Left lobe of liver (tissue), 2 donors: ENCODE data around the gene CFAP299. TPM values are rescaled to one million over a fixed set of nuclear protein-coding genes. Genes with fewer than 3 reads are reported as not detected.
"Not testable (repeated sequence)": the region's sequence is repeated elsewhere in the genome, so short reads cannot be mapped to it uniquely, and the experiment has no call there.

Experiments
- ATAC-seq: fragments of 200-7000 bp; cut with Tn5 transposase; one replicate; pipeline ENCODE4 v1.9.1; 2020; ENCODE audit warnings: mild to moderate bottlenecking, moderate library complexity
- DNase-seq: peaks from one replicate; pipeline ENCODE4 v3.0.0-alpha.2; 2020; ENCODE audit warnings: low spot score
- total RNA-seq: library from RNA; stranded (reverse); gene quantifications from one replicate; pipeline ENCODE4 v1.2.1, GENCODE V29; 2021
- donor health status: DM: no; HTN: no; CAD: no; lungs with moderate emphysema.
- donor health status: DM: no; HTN: yes; CAD: no.

The CFAP299 gene
- total RNA-seq, 1 donor from 2014 or later: not detected

DNA sequence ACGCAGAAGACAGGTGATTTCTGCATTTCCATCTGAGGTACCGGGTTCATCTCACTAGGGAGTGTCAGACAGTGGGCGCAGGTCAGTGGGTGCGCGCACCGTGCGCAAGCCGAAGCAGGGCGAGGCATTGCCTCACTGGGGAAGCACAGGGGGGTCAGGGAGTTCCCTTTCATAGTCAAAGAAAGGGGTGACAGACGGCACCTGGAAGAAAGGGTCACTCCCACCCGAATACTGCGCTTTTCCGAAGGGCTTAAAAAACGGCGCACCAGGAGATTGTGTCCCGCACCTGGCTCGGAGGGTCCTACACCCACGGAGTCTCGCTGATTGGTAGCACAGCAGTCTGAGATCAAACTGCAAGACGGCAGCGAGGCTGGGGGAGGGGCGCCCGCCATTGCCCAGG, 352.2 kb downstream of the CFAP299 start:
- not testable (repeated sequence) for ATAC-seq, DNase-seq

DNA sequence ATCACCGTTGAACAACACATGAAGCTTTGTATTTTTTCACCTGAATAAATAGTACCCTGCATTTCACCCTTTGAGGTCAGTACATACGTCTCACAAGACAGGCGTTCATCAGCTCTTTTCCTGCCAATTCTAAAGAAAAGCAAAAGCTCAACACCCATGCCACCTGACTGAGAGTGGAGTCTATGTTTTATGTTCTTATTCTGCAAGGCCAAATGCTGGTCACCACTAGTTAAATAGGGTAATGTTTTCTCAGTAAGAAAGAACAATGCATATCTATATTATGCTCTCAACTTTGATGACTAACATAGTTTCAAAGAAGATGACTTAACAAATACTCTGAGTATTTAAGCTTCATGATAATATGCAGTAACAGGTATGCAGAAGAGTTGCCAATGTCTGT, 358.6 kb downstream of the CFAP299 start:
- DNase-seq (no peak), ATAC-seq (no peak)

DNA sequence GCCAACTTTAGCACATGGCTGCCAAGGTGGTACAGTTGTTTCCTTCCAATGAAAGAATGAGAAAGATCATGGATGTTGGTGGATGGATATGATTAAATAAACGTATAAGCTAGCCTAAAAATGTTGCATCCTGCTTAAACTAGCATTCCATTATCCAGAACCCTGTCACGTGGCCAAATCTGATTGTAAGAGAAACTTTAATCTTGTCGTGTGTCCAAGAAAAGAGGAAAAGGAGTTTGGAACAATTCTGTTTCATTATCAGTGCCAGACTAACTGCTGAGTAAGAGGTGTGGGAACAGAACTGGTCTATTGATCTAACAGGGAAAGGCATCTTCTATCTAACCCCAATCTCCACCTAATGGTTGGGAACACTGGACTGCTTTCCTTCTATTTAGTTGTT, 369.8 kb downstream of the CFAP299 start:
- DNase-seq: no peak
- ATAC-seq: no peak

DNA sequence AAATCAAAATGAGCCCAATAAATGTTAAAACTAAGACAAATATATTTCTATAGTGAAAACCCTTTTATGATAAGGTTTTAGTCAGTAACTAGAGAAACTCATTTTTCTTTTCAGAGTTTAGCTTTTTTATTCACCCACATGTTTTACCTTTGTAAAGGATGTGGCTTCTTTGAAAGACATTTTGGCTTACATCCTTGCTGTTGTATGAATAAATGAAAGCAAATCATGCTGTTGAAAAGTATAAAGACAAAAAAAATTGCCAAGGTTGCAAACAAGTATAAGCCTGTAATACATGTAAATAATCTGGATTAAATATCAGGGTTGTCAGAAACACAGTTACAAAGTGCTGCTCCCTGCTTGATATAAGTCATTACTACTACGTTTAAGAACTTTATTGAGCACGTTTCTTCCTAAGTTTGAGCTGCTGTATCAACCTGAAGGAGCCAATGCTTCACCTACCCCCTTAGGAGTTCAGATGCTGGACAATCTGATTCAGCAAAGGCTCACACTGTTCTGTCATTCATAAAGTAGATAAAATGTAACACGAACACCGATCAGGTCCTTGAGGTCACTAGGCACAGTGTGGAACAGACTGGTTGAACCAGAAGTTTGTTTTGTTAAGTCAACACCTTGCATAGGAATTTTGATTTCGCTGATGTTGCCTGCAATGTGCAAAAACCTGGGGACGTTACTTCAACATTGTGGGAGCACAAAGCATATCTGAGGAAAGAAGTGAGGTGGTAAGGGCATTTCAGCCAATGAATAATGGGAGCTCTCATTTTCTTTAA, 373.7 kb downstream of the CFAP299 start:
- no peak for ATAC-seq

DNA sequence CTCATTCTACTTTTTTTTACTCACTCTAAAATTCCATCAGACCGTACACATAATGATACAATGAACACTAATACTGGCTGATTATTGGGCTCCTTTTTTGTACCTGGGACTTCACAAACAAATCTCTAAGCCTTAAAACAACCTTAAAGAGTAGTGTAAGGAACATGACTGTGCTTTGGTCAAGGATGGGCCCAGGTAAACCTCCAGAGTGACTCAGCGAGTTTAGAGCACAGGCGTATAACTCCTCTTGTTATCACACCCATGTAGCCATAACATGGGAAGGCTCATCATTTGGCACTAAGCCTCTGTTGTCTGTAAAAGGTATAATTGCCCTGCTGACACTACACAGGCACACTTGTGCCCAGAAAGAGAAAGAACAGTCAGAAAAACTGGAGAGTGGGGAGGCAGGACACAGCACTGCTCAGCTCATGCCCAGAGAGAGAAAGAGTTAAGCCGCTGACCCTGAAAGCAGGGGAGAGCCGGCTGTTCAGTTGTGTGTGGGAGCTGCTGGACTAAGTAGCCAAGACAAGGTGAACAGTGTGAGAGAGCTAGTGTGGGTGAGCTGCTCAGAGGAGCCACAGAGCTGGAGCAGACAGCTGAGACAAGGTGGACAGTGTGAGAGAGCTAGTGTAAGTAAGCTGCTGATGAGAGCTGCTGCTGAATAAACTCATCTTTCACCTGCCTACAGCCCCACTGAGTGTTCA, 375.4 kb downstream of the CFAP299 start:
- no peak for ATAC-seq
- no peak for DNase-seq

More for the DNA sequence above, 373.7 kb downstream of the CFAP299 start:
- DNase-seq: no peak

DNA sequence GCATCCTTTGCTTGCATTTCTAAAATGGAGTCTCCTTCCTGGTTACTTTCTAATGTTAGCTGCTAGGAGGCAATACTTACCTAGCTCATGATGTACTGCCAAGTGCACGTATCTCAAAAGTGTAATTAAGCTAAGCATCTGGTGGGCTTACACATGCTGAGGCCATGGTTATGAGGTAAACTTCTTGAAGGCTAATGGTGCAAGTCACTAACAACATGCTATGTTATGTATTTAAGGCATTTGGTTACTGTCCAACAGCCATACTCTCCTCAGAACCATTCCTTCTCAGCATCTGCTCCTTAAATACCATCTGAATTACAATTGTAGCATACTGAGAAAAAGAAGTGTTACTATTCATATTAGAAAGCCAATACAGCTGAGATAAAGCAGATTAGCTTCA, 376.4 kb downstream of the CFAP299 start:
- ATAC-seq (no peak), DNase-seq (no peak)

DNA sequence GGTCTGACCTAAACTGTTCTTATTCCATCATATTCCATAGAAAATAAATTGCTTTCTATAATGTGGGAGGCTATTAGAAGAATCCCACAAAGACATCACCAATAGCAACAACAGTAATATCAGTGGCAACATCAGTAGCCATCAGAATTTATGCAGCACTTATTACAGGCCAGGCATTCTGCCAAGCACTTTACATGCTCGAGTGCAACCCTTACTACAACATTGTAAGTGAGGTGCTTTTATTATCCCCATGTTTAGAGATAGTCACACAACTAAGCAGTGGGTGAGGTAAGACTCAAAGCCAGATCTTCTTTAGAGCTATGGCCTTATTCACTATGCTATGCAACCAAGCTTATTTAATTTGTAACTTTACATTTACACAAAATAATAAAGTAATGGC, 377.9 kb downstream of the CFAP299 start:
- no peak for DNase-seq
- no peak for ATAC-seq

DNA sequence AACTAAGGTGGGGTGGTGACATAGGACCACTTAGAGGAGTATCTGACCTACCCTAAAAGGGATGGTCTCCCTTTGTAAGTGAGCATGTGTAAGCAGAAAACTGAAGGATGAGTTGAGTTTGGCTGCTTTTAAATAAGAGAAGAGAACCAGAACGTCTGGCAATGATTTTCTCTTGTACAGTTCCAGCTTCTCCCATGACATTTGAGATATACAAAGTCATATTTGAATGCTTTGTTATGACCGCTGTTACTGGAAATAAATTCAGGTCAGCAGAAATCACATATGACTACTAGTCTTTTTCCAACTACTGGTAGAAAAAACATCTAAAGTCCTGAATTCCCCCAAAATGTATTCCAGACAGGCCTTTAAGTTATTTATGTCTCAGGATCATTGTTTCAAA, 381.7 kb downstream of the CFAP299 start:
- no peak for DNase-seq

DNA sequence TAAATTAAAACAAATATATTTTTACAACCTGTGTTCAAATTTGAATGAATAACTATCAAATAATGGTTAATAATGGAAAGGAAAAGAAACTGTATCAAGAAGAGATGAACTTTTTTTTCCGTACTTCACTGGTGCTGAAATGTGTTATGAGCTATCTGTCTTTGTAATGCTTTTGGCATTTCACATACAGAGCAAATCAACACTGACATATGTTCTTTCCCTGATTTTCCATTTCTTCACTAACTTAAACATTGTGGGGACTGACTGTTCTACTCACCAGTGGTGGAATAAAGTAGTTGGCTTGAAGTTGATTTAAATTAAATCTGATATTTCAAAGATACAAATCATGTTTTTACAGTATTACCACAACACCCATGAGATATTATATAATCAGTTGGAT, 390.9 kb downstream of the CFAP299 start:
- no peak for ATAC-seq
- DNase-seq: no peak

More for the DNA sequence above, 381.7 kb downstream of the CFAP299 start:
- ATAC-seq: no peak

DNA sequence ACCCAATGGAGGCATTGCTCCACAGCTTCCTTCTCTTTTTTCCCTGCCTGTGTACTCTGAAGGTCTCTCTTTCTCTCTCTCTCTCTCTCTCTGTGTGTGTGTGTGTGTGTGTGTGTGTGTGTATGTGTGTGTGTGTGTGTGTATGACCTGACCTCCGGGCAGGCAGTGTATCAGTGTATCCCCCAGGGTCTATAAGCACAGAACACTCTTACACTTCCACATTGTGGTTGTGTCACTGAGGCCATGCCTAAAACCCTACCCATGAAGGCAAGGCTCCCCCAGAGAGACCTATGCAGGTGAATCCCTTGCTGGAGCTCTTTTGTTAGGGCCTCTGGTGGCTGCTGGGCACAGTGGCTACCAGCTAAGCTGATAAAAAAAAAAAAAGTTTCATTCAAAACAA, 394.6 kb downstream of the CFAP299 start:
- ATAC-seq (no peak), DNase-seq (no peak)

DNA sequence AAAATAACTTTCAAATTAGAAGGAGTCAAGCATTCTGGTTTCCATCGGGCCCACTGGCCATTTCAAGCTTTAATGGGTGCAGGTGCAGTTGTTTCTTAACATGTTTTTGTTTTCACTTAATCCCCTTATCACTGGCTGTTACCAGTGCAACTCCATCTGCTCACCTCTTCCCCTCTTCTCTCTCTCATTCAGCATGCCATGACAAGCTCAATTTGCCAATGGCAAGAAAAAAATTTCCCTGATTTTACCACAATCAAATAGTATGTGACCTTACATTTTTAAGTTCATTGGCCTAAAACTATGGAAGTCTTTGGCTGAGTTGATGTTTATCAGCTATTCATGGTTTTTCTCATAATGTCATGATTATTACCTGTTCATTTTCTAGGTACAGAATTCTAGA, 395.9 kb downstream of the CFAP299 start:
- ATAC-seq (no peak), DNase-seq (no peak)

DNA sequence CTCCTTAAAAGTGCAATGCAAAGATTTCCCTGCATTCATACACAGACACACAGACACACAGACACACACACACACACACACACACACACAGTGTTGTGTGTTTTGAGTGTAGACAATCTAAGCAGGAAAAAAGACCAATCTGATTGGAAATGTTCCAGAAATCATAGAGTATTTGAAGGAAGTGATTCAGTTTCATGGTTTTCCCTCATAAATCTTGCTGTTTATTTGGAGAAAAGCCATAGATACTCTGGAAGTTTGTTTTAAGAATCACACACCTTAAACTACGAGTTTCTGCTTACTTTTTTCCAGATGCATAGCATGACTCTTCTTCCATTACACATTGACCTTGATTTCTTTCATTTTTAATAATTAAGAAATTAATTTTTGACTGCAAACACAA, 396.5 kb downstream of the CFAP299 start:
- no peak for ATAC-seq
- no peak for DNase-seq

DNA sequence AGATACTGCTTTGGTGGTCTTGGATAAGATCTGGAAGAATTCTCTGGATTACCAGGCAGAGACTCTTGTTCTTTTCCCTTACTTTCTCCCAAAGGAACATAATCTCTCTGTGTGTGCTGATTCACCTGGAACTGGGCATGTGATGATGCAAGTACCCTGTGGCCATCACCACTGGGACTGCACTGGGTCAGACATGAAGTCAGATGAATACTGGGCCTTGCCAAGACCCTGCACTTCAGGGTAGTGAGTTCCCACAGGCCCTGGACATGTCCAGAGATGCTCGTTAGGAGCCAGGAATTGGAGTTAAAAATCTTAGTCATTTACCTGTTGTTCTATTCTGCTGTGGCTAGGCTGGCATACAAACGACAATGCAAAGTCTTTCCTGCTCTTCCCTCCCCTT, 404.8 kb downstream of the CFAP299 start:
- ATAC-seq: no peak
- no peak for DNase-seq

DNA sequence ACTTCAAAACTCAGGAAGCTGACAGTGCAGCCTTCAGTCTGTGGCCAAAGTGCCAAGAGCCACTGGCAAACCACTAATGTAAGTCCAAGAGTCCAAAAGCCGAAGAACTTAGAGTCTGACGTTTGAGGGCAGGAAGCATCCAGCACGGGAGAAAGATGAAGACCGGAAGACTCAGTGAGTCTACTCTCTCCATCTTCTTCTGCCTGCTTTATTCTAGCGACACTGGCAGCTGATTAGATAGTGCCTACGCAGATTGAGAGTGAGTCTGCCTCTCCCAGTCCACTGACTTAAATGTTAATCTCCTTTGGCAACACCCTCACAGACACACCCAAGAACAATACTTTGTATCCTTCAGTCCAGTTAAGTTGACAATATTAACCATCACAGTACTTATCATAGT, 414.0 kb downstream of the CFAP299 start:
- ATAC-seq: not testable (repeated sequence)

DNA sequence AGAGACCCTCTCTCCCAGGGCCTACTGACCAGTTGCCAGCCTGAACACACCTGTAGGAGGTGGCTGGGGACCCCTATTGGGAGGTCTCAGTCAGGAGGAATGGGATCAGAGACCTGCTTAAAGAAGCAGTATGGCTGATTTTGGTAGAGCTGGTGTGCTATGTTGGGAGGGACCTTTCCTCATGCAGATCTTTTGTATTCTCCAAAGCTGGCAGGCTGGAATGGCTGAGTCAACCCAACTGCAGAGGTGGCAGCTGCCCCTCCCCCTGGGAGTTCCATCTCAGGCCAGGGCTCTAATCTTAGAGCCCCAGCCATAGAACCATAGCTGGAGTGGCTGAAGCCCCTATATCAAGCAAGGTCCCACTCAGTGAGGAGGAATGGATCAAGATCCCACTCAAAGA, 415.7 kb downstream of the CFAP299 start:
- DNase-seq (no peak), ATAC-seq (no peak)

More for the DNA sequence above, 414.0 kb downstream of the CFAP299 start:
- DNase-seq: not testable (repeated sequence)

DNA sequence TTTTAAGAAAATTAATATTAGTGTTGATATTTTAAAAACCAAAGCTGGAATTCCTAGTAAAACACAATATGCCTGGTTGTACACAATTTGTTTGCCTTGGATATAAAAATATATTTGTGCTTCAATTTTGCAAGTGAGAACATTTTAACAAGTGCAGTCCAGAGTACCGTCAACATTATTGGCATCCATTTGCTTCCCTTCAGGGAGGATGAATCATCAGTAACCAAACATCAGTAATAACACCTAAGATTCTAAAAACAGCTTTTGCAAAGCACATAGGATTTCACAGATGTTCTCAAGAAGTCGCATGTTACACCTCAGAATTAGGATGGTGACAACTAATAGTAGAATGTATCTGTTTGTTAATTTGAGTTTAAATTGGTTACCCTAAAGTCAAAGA, 432.4 kb downstream of the CFAP299 start:
- ATAC-seq (no peak), DNase-seq (no peak)

DNA sequence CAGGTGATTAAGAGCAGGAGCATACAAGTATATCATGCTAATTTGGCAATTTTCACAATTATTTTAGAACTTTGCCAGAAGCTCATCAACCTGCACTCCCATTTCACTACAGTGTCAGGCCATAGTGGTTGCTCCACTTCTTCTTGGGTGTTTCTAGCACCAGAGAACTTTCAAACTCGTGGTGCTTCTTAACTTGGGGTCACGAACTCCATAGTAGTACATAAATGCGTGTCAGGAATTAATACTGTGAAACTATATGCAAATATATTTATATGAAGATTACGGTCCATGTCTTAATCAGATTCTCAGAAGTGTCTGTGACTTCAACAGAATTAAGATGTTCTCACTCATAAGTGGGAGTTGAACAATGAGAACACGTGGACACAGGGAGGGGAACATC, 440.6 kb downstream of the CFAP299 start:
- ATAC-seq (no peak), DNase-seq (no peak)

DNA sequence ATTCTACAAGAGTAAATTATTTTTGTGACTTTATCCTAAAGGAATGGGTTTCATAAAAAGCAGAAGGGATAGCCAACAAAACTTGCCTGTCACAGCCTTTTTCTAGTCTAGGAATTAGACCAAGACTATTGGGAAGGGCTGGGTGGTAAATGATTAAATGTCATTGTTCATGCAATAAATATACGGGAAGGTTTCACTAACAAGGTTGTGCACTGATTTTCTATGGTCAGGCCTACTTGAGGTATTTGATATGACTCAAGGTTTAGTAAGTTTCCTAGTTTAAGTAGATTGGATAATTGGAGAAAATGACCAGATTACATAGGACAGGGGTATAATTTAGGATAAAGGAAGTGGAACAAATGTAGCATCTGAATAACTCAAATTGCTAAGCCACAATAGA, 445.9 kb downstream of the CFAP299 start:
- ATAC-seq (no peak), DNase-seq (no peak)

DNA sequence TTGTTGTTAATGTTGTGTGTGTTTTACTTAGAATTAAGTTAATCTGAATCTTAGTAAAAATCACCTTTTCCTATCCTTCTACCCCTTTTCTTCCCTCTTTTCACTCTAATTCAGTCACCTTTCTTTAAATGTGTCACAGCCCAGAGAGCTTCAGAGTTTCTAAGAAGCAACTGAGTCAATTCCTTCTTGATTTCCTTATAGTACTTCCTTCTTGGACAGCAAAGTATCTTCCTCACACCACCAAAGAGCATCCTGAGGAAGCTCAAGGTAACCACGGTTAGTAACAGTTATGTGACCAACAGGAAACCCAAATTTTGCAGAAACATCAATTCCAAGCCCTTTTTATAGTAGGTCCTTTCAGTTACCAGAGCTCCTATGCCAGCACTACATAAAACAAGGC, 451.8 kb downstream of the CFAP299 start:
- ATAC-seq: no peak

DNA sequence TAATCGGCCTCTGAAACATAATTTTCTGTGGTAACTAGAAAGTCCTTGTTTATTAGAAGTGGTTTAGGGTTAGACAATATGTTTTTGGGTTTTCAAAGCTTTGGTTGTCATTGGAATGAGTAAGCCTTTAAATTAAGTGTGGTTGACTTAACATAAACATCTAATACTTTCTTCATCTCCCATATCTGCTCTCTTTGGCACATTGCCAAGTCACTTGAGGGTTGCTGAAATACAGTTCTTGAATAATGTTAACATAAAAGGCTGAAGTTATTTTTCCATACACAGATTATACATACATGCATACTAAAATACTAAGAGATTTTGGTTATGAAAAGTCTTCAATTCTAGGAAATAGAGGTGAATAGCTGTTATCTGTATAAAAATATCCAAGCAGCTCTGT, 453.3 kb downstream of the CFAP299 start:
- no peak for ATAC-seq
- DNase-seq: no peak

More for the DNA sequence above, 451.8 kb downstream of the CFAP299 start:
- no peak for DNase-seq

DNA sequence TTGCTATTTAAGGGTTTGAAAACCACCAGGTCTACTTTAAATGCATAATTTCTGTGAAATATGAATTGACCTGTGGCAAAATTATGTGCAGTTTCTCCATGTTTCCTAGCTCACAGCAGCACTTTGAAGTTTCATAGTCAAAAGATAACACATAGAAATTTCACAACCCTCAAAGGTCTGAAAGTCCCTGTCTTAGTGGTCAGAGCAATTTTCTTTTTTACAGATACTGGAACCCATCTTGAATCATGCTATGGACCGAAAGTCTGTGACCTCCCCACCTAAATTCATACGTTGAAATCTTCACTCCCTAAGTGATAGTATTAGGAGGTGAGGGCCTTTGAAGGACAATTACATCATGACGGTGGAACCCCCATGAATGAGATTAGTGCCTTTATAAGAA, 454.6 kb downstream of the CFAP299 start:
- DNase-seq (no peak), ATAC-seq (no peak)

DNA sequence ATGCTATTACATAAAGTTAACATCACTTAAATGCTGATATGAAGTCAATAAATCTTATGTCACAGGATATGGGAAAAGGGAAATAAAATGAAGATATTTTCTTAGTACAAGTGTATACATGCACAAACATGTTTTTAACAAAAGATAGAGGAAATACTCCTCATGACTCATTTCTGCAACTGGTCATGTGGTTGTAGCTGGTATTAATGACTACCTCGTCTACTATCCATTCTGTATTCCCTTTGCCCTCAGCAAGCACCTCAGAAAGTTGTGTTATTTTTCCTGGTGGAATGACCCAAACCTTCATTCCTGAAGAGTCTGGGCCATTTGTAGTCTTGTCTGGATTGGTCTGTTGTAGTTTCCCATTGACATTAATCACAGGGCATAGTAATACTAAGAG, 458.1 kb downstream of the CFAP299 start:
- not testable (repeated sequence) for DNase-seq, ATAC-seq
